HG03469 (cell line): ENCODE data around the gene NDUFAF4.

ENCODE experiments used
- ATAC-seq: cut with Tn5 transposase; IDR thresholded peaks from one replicate; pipeline ENCODE4 v1.9.1; 2021; ENCODE audit warnings: mild to moderate bottlenecking, moderate library complexity, moderate number of reproducible peaks; ENCODE audit not compliant: unreplicated experiment

NDUFAF4 gene

GRCh38 chr6:96899451-96899998 lies 1.8 kb upstream of the NDUFAF4 start:
- ATAC-seq, result no peak

GRCh38 chr6:96899019-96899418 lies 1.3 kb upstream of the NDUFAF4 start:
- no peak for ATAC-seq

GRCh38 chr6:96898241-96898851 lies 655 bp upstream of the NDUFAF4 start:
- no peak for ATAC-seq

- no peak for ATAC-seq
Observed at GRCh38 chr6:96889146-96889545, 8.5 kb downstream of the NDUFAF4 start.

- no peak for ATAC-seq
Observed at GRCh38 chr6:96888745-96889144, 8.9 kb downstream of the NDUFAF4 start.

GRCh38 chr6:96886519-96886918 lies 11.2 kb downstream of the NDUFAF4 start:
- no peak for ATAC-seq

- peak; percentile 91 for ATAC-seq
Observed at GRCh38 chr6:96885187-96885631, 12.5 kb downstream of the NDUFAF4 start.

GRCh38 chr6:96878143-96878542 lies 19.5 kb downstream of the NDUFAF4 start:
- no peak for ATAC-seq

GRCh38 chr6:96876886-96877545 lies 20.7 kb downstream of the NDUFAF4 start:
- no peak for ATAC-seq

GRCh38 chr6:96872976-96873375 lies 24.7 kb downstream of the NDUFAF4 start:
- no peak for ATAC-seq

- ATAC-seq, result no peak
Observed at GRCh38 chr6:96865055-96865405, 32.7 kb downstream of the NDUFAF4 start.

- ATAC-seq, result no peak
Observed at GRCh38 chr6:96864216-96865054, 33.3 kb downstream of the NDUFAF4 start.

GRCh38 chr6:96862560-96862959 lies 35.1 kb downstream of the NDUFAF4 start:
- ATAC-seq, result no peak

GRCh38 chr6:96861588-96861987 lies 36.1 kb downstream of the NDUFAF4 start:
- ATAC-seq, result no peak

GRCh38 chr6:96856856-96857255 lies 40.8 kb downstream of the NDUFAF4 start:
- ATAC-seq, result no peak

- ATAC-seq, result no peak
Observed at GRCh38 chr6:96853083-96853482, 44.6 kb downstream of the NDUFAF4 start.

- ATAC-seq, result no peak
Observed at GRCh38 chr6:96852605-96853004, 45.1 kb downstream of the NDUFAF4 start.

GRCh38 chr6:96851858-96852257 lies 45.8 kb downstream of the NDUFAF4 start:
- no peak for ATAC-seq

GRCh38 chr6:96849615-96850014 lies 48.1 kb downstream of the NDUFAF4 start:
- no peak for ATAC-seq

- ATAC-seq, result peak; percentile 75
Observed at GRCh38 chr6:96844530-96844929, 53.2 kb downstream of the NDUFAF4 start.

- ATAC-seq, result no peak
Observed at GRCh38 chr6:96841345-96841744, 56.3 kb downstream of the NDUFAF4 start.
